SK-N-SH (cell line): Measurements from ENCODE around the gene SEC24D. TPM values are rescaled to one million over a fixed set of nuclear protein-coding genes. Genes with fewer than 3 reads are reported as not detected.

Experiments
- CTCF ChIA-PET: fragments of 300-600, 350-600 bp; formaldehyde crosslinking; extraction: SDS; loops from one replicate; lab custom pipeline; 2021; lab: Yijun Ruan, JAX
- POLR2A ChIA-PET: fragments of 350-600 bp; sonication (Branson Sonifier 250); formaldehyde crosslinking; extraction: SDS; loops from one replicate; lab custom pipeline; 2020; ENCODE audit warnings: antibody characterized with exemption, inconsistent platforms; lab: Yijun Ruan, JAX
- DNase-seq: peaks from one replicate; pipeline ENCODE4 v3.0.0; 2012
- H2AFZ ChIP-seq: fragments of 200-600 bp; sonication (generic); 2 replicates; pipeline ENCODE4 v1.8.1; 2016; ENCODE audit warnings: antibody characterized with exemption, mild to moderate bottlenecking, low read depth
- H3F3A ChIP-seq: fragments of 200-600 bp; sonication (generic); replicated peaks from 2 replicates; pipeline ENCODE3; 2016; ENCODE audit warnings: antibody characterized with exemption, mild to moderate bottlenecking; ENCODE audit not compliant: insufficient read depth
- H3K27ac ChIP-seq, 2 experiments: fragments of 200-500 bp in 1 of 2; fragments of 200-600 bp in 1 of 2; sonication (Bioruptor generic) in 1 of 2; sonication (generic), shearing (Covaris generic) in 1 of 2; 2 replicates each; pipeline versions ENCODE4 v1.5.1 to v1.6.1; 2014 to 2016; ENCODE audit warnings: low read depth in 2 of 2, inconsistent platforms in 1 of 2, low read length in 1 of 2, mild to moderate bottlenecking in 1 of 2, mixed read lengths in 1 of 2
- H3K27me3 ChIP-seq: fragments of 200-600 bp; sonication (generic), shearing (Covaris generic); 2 replicates; pipeline ENCODE4 v1.6.1; 2016; ENCODE audit warnings: mixed run types; ENCODE audit not compliant: insufficient read depth
- H3K36me3 ChIP-seq, 2 experiments: fragments of 200-500 bp in 1 of 2; fragments of 200-600 bp in 1 of 2; sonication (Bioruptor generic) in 1 of 2; sonication (generic) in 1 of 2; replicated peaks in 1 of 2; 2 replicates each; pipeline versions ENCODE3 to v1.5.1; 2014 to 2016; ENCODE audit warnings: low read length in 1 of 2, mild to moderate bottlenecking in 1 of 2; ENCODE audit not compliant: insufficient read depth in 2 of 2, control insufficient read depth in 1 of 2
- H3K4me1 ChIP-seq, 2 experiments: fragments of 200-500 bp in 1 of 2; fragments of 200-600 bp in 1 of 2; sonication (Bioruptor generic) in 1 of 2; sonication (generic), shearing (Covaris generic) in 1 of 2; 2 replicates each; pipeline versions ENCODE4 v1.5.1 to v1.6.1; 2014 to 2016; ENCODE audit warnings: low read depth in 1 of 2, low read length in 1 of 2, mixed run types in 1 of 2; ENCODE audit not compliant: insufficient read depth in 2 of 2, control insufficient read depth in 1 of 2
- H3K4me2 ChIP-seq: fragments of 200-600 bp; sonication (generic), shearing (Covaris generic); 2 replicates; pipeline ENCODE4 v1.6.1; 2017; ENCODE audit warnings: mixed run types
- H3K4me3 ChIP-seq, 2 experiments: fragments of 200-500 bp in 1 of 2; fragments of 200-600 bp in 1 of 2; sonication (Bioruptor generic) in 1 of 2; sonication (generic), shearing (Covaris generic) in 1 of 2; 2 replicates each; pipeline versions ENCODE4 v1.5.1 to v1.8.1; 2014 to 2016; ENCODE audit warnings: low read depth in 2 of 2, inconsistent platforms in 1 of 2, low read length in 1 of 2, mild to moderate bottlenecking in 1 of 2, mixed read lengths in 1 of 2, moderate library complexity in 1 of 2
- H3K79me2 ChIP-seq: fragments of 200-600 bp; sonication (generic); 2 replicates; pipeline ENCODE4 v1.8.1; 2017; ENCODE audit warnings: mild to moderate bottlenecking; ENCODE audit not compliant: insufficient read depth
- H3K9ac ChIP-seq: fragments of 200-600 bp; sonication (generic); 2 replicates; pipeline ENCODE4 v1.6.1; 2017; ENCODE audit warnings: mixed run types
- H3K9me2 ChIP-seq: fragments of 200-600 bp; sonication (generic); 2 replicates; pipeline ENCODE4 v1.6.1; 2017; ENCODE audit warnings: mixed run types
- H3K9me3 ChIP-seq: fragments of 200-600 bp; sonication (generic); 2 replicates; pipeline ENCODE4 v1.6.1; 2017; ENCODE audit warnings: mixed run types, mild to moderate bottlenecking, moderate library complexity
- H4K20me1 ChIP-seq: fragments of 200-600 bp; sonication (generic); 2 replicates; pipeline ENCODE4 v1.6.1; 2017; ENCODE audit warnings: mild to moderate bottlenecking, mixed run types; ENCODE audit not compliant: insufficient read depth
- CHD2 ChIP-seq: fragments of 150-350 bp; IDR thresholded peaks from 2 replicates; pipeline ENCODE4 v1.6.1; 2018; ENCODE audit warnings: low read length; ENCODE audit not compliant: partially characterized antibody
- EP300 ChIP-seq, 2 experiments: IDR thresholded peaks; 2 replicates each; pipeline versions ENCODE4 v1.4.0 to v1.6.1; 2012; ENCODE audit warnings: borderline replicate concordance in 1 of 2, low read depth in 1 of 2, low read length in 1 of 2
- EZH2phosphoT487 ChIP-seq: fragments of 200-600 bp; sonication (generic); IDR thresholded peaks from 2 replicates; pipeline ENCODE4 v1.6.1; 2017; ENCODE audit warnings: low read depth, mixed run types, mild to moderate bottlenecking, antibody characterized with exemption, moderate library complexity, borderline replicate concordance
- FOSL2 ChIP-seq: IDR thresholded peaks from 2 replicates; pipeline ENCODE4 v1.4.0; 2012; ENCODE audit warnings: low read depth, mild to moderate bottlenecking, moderate library complexity, borderline replicate concordance
- FOXJ3 ChIP-seq: sonication (generic); formaldehyde crosslinking; IDR thresholded peaks from 2 replicates; pipeline ENCODE4 v1.5.1; 2020; ENCODE audit warnings: mild to moderate bottlenecking, missing genetic modification reagents
- FOXM1 ChIP-seq: IDR thresholded peaks from 2 replicates; pipeline ENCODE4 v1.4.0; 2012; ENCODE audit warnings: low read depth, mild to moderate bottlenecking
- GATA2 ChIP-seq: sonication (generic); formaldehyde crosslinking; IDR thresholded peaks from 2 replicates; pipeline ENCODE4 v1.5.0; 2020; ENCODE audit warnings: mild to moderate bottlenecking, missing genetic modification reagents
- IRF3 ChIP-seq: fragments of 150-350 bp; IDR thresholded peaks from 2 replicates; pipeline ENCODE4 v1.6.1; 2016; ENCODE audit warnings: mild to moderate bottlenecking, low read depth, low read length
- JUND ChIP-seq: IDR thresholded peaks from 2 replicates; pipeline ENCODE4 v1.4.0; 2012
- MXI1 ChIP-seq: IDR thresholded peaks from 2 replicates; pipeline ENCODE4 v1.6.1; 2012; ENCODE audit warnings: mild to moderate bottlenecking, low read depth, low read length, improper control_type of control experiment
- NRF1 ChIP-seq: IDR thresholded peaks from 2 replicates; pipeline ENCODE4 v1.6.1; 2012; ENCODE audit warnings: low read depth, mild to moderate bottlenecking, low read length
- POLR2AphosphoS5 ChIP-seq: IDR thresholded peaks from 2 replicates; pipeline ENCODE4 v1.6.1; 2012; ENCODE audit warnings: low read depth, low read length
- RAD21 ChIP-seq: IDR thresholded peaks from 2 replicates; pipeline ENCODE4 v1.6.1; 2012; ENCODE audit warnings: mild to moderate bottlenecking, low read length
- RCOR1 ChIP-seq: fragments of 150-350 bp; IDR thresholded peaks from 2 replicates; pipeline ENCODE4 v1.6.1; 2017; ENCODE audit warnings: antibody characterized with exemption, low read length
- REST ChIP-seq: IDR thresholded peaks from 2 replicates; pipeline ENCODE4 v1.6.1; 2012; ENCODE audit warnings: mild to moderate bottlenecking, low read depth, low read length, moderate library complexity
- RFX5 ChIP-seq: IDR thresholded peaks from 2 replicates; pipeline ENCODE4 v1.6.1; 2012; ENCODE audit warnings: mild to moderate bottlenecking, improper control_type of control experiment, low read length
- RXRA ChIP-seq: IDR thresholded peaks from 2 replicates; pipeline ENCODE4 v1.4.0; 2012; ENCODE audit warnings: low read depth, mild to moderate bottlenecking, borderline replicate concordance
- SMC3 ChIP-seq: IDR thresholded peaks from 2 replicates; pipeline ENCODE4 v1.6.1; 2012; ENCODE audit warnings: low read depth, low read length, improper control_type of control experiment
- TAF1 ChIP-seq: IDR thresholded peaks from 2 replicates; pipeline ENCODE4 v1.6.1; 2012; ENCODE audit warnings: low read depth, mild to moderate bottlenecking, low read length, moderate library complexity, borderline replicate concordance
- TEAD4 ChIP-seq: IDR thresholded peaks from 2 replicates; pipeline ENCODE4 v1.4.0; 2012; ENCODE audit warnings: mild to moderate bottlenecking, borderline replicate concordance; ENCODE audit not compliant: insufficient read depth
- USF1 ChIP-seq: IDR thresholded peaks from 2 replicates; pipeline ENCODE4 v1.4.0; 2012; ENCODE audit warnings: low read depth, borderline replicate concordance
- USF2 ChIP-seq: fragments of 150-350 bp; IDR thresholded peaks from 2 replicates; pipeline ENCODE4 v1.6.1; 2017; ENCODE audit warnings: antibody characterized with exemption, low read length, low read depth, borderline replicate concordance
- YY1 ChIP-seq: IDR thresholded peaks from 2 replicates; pipeline ENCODE4 v1.4.0; 2012; ENCODE audit warnings: low read depth, mild to moderate bottlenecking
- ZBTB33 ChIP-seq: IDR thresholded peaks from 2 replicates; pipeline ENCODE4 v1.4.0; 2012; ENCODE audit warnings: low read depth, borderline replicate concordance
- WGBS: methylation state at CpG from one replicate; pipeline ENCODE4 v1.1.6; 2017; ENCODE audit warnings: low lambda C conversion rate; 5-methylcytosine and 5-hydroxymethylcytosine counted together
- polyA plus RNA-seq, 3 experiments: library from polyadenylated mRNA; depleted of rRNA; stranded (reverse); fragments of >200 nt; gene quantifications; 2 replicates each; pipeline ENCODE4 v1.2.3, GENCODE V29; 2012

The SEC24D gene
- polyA plus RNA-seq, 1 of the 3 experiments (the other 2 are of a cell fraction) = 32.2 TPM

- CTCF ChIA-PET = interaction anchor here (1.2 to 1.7 kb wide), 2 partner anchors 10 to 16 kb away, joined by 4 to 5 read pairs; no protein-coding TSS in a partner anchor
- POLR2A ChIA-PET = no interaction called here
- Histone ChIP-seq H3K36me3 (no peaks in the 10 kb centered on the region), H3K4me3 (no peak overlapping the region; a peak in 1 of 4 replicates), H3K9ac (no peak overlapping the region), H3K4me1 (peaks cover 9 to 14% of the 10 kb centered on the region in 2 experiments; a peak in 3 of 4 replicates), H3K79me2 (no peaks in the 10 kb centered on the region), H3K4me2 (0 out of 2 replicates have a peak overlapping the region, but pooled peaks have one; percentile 3), H3F3A (peaks cover 26% of the 10 kb centered on the region), H3K9me2 (no peaks in the 10 kb centered on the region), H4K20me1 (no peaks in the 10 kb centered on the region), H3K27me3 (no peaks in the 10 kb centered on the region), H2AFZ (peak overlapping the region; percentile 27; the same call in 1 of the 2 replicates), H3K27ac (peak overlapping the region; percentile 69 to 80; a peak in 3 of 4 replicates), H3K9me3 (no peaks in the 10 kb centered on the region; the same call in 1 of the 2 replicates)
- DNase-seq = no peak
- WGBS = 30% methylated on average over 3 of the region's 3 CpGs
- TF ChIP-seq YY1 (no peak), RXRA (no peak), NRF1 (no peak), CHD2 (peak; percentile 27), RCOR1 (peak; percentile 50; the same call in 1 of the 2 replicates), POLR2AphosphoS5 (0 out of 2 replicates have a peak, but pooled peaks have one; percentile 36), MXI1 (no peak), FOXM1 (peak; percentile 84), TEAD4 (peak; percentile 61; the same call in 1 of the 2 replicates), SMC3 (no peak), USF2 (no peak), RAD21 (no peak), RFX5 (no peak), IRF3 (no peak), FOXJ3 (CRISPR knock-in tag) (no peak), JUND (peak; percentile 54), EZH2phosphoT487 (no peak), GATA2 (peak; percentile 35; the same call in 1 of the 2 replicates), REST (no peak), FOSL2 (no peak), ZBTB33 (no peak), TAF1 (no peak), EP300 (IDR thresholded peaks at IDR 0.05; ENCODE audit: borderline replicate concordance in 1 of 2, low read depth in 1 of 2, low read length in 1 of 2) (peak; percentile 70 to 71; a peak in 3 of 4 replicates), USF1 (no peak)
Observed at GRCh38 chr4:118867311-118868067, 31.6 kb upstream of the SEC24D start.
